Endodermal cell (in vitro differentiated cells): Measurements from ENCODE around the gene LMF1. TPM values are rescaled to one million over a fixed set of nuclear protein-coding genes. Genes with fewer than 3 reads are reported as not detected.

Experiments used
- DNase-seq: peaks from one replicate; pipeline ENCODE4 v3.0.0-alpha.2; 2017
- H3K27ac ChIP-seq: 2 replicates; pipeline ENCODE4 v1.5.1; 2013; ENCODE audit warnings: mild to moderate bottlenecking, low read depth, low read length, moderate library complexity
- H3K27me3 ChIP-seq: 2 replicates; pipeline ENCODE4 v1.6.1; 2013; ENCODE audit warnings: mild to moderate bottlenecking, low read length, moderate library complexity; ENCODE audit not compliant: insufficient read depth, control insufficient read depth, poor library complexity, severe bottlenecking
- H3K36me3 ChIP-seq: 2 replicates; pipeline ENCODE4 v1.7.0; 2013; ENCODE audit warnings: mild to moderate bottlenecking, low read length, moderate library complexity; ENCODE audit not compliant: control insufficient read depth, insufficient read depth
- H3K4me1 ChIP-seq: one replicate; pipeline ENCODE4 v1.7.0; 2013; ENCODE audit warnings: low read length; ENCODE audit not compliant: control insufficient read depth, insufficient read depth
- H3K4me3 ChIP-seq: 2 replicates; pipeline ENCODE4 v1.5.1; 2013; ENCODE audit warnings: mild to moderate bottlenecking, low read length, moderate library complexity
- H3K9ac ChIP-seq: 2 replicates; pipeline ENCODE4 v1.6.1; 2013; ENCODE audit warnings: mild to moderate bottlenecking, low read length, moderate library complexity; ENCODE audit not compliant: poor library complexity, severe bottlenecking; ENCODE audit errors: extremely low read depth
- H3K9me3 ChIP-seq: 2 replicates; pipeline ENCODE4 v1.6.1; 2013; ENCODE audit warnings: mild to moderate bottlenecking, low read length, moderate library complexity; ENCODE audit not compliant: control insufficient read depth
- H3K27ac Mint-ChIP-seq: 2 replicates; pipeline ENCODE4 v1.8.0; 2020; ENCODE audit warnings: mixed read lengths
- H3K27me3 Mint-ChIP-seq: 2 replicates; pipeline ENCODE4 v1.8.0; 2021; ENCODE audit warnings: mild to moderate bottlenecking, mixed read lengths; ENCODE audit not compliant: insufficient read depth
- H3K36me3 Mint-ChIP-seq: 2 replicates; pipeline ENCODE4 v1.8.0; 2020; ENCODE audit warnings: low read depth, mixed read lengths
- H3K4me1 Mint-ChIP-seq: 2 replicates; pipeline ENCODE4 v1.8.0; 2020; ENCODE audit warnings: mixed read lengths
- H3K4me3 Mint-ChIP-seq: 2 replicates; pipeline ENCODE4 v1.8.0; 2020; ENCODE audit warnings: mild to moderate bottlenecking, moderate library complexity, mixed read lengths
- H3K9me3 Mint-ChIP-seq: 2 replicates; pipeline ENCODE4 v1.8.0; 2020; ENCODE audit warnings: mild to moderate bottlenecking, mixed read lengths
- WGBS, 2 experiments: methylation state at CpG; one replicate each; pipeline versions ENCODE4 v1.1.5 to v1.1.7; 2013; ENCODE audit warnings: missing lambda C conversion rate in 2 of 2, mixed read lengths in 1 of 2; ENCODE audit not compliant: insufficient coverage in 1 of 2, insufficient read length in 1 of 2; 5-methylcytosine and 5-hydroxymethylcytosine counted together
- total RNA-seq, 2 donors: library from RNA; stranded (reverse); fragmentation: NEBNext Ultra II Directional in 1 of 2; extraction: Animal tissue kit (Norgen Biotek cat#: 25700) in 1 of 2; gene quantifications; 2 replicates in 1 of 2; 3 replicates in 1 of 2; pipeline ENCODE4 v1.2.1, GENCODE V29; 2021
- TF ChIP-seq, protein P1 (sequence below): fragments of 200-600 bp; sonication (generic); conservative IDR thresholded peaks from 2 replicates; pipeline ENCODE4 v1.5.0; 2021; ENCODE audit warnings: antibody characterized with exemption, mild to moderate bottlenecking

LMF1 gene
- total RNA-seq, 2 donors from 2014 or later = 13.7 to 15.1 TPM

DNA sequence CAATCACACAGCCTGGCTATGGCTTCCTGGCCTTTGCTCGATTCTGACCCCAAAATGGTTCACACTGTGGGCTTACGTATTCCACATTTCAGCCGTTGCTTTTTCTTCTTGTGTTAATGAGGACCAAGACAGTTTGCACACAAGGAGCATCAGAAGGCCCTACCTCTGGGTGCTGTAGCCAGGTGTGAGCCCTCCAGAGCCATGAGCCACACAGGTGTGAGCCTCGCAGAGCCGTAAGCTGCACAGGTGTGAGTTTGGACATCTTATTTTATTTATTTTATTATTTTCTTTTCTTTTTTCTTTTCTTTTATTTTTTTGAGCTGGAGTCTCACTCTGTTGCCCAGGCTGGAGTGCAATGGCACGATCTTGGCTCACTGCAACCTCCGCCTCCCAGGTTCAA, 70.6 kb downstream of the LMF1 start:
- peaks cover 3% of the 10 kb centered on the region for H3K9me3 Mint-ChIP-seq
- H3K4me3 ChIP-seq = no peak overlapping the region
- H3K27ac Mint-ChIP-seq = no peak overlapping the region
- WGBS, 2 experiments = 75 to 93% methylated on average over 3 to 5 of the region's 7 CpGs
- no peaks in the 10 kb centered on the region for H3K9me3 ChIP-seq
- no peak overlapping the region for H3K4me3 Mint-ChIP-seq
- H3K36me3 Mint-ChIP-seq = peaks cover 7% of the 10 kb centered on the region
- no peaks in the 10 kb centered on the region for H3K27me3 Mint-ChIP-seq
- DNase-seq = no peak
- H3K27me3 ChIP-seq = no peaks in the 10 kb centered on the region
- H3K36me3 ChIP-seq = no peaks in the 10 kb centered on the region
- H3K27ac ChIP-seq = no peak overlapping the region
- H3K4me1 Mint-ChIP-seq = no peaks in the 10 kb centered on the region
- no peak overlapping the region for H3K9ac ChIP-seq
- TF ChIP-seq, protein P1, sequence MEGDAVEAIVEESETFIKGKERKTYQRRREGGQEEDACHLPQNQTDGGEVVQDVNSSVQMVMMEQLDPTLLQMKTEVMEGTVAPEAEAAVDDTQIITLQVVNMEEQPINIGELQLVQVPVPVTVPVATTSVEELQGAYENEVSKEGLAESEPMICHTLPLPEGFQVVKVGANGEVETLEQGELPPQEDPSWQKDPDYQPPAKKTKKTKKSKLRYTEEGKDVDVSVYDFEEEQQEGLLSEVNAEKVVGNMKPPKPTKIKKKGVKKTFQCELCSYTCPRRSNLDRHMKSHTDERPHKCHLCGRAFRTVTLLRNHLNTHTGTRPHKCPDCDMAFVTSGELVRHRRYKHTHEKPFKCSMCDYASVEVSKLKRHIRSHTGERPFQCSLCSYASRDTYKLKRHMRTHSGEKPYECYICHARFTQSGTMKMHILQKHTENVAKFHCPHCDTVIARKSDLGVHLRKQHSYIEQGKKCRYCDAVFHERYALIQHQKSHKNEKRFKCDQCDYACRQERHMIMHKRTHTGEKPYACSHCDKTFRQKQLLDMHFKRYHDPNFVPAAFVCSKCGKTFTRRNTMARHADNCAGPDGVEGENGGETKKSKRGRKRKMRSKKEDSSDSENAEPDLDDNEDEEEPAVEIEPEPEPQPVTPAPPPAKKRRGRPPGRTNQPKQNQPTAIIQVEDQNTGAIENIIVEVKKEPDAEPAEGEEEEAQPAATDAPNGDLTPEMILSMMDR = no peak
- H3K4me1 ChIP-seq = no peaks in the 10 kb centered on the region

DNA sequence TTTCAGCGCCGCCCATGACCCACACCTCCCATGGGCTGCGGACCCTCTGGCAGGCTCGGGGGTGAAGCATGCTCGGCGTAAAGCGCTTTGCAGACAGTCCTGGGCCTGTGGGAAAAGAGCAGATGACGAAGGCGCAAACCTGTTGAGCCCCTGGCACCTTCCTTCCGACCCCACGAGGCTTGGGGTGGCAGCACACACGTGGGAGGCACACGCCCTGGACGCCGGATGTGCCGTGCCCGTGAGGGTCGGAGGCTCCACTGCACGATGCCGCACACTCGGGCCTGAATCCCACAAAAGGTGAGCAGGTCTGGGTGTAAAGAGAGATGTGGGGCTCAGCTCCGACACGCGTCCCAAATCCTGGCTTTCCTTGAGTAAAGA, 71.1 kb downstream of the LMF1 start:
- no peak overlapping the region for H3K27ac ChIP-seq
- WGBS, 2 experiments = 91 to 94% methylated on average over 23 to 24 of the region's 24 CpGs
- H3K9ac ChIP-seq = no peak overlapping the region
- no peaks in the 10 kb centered on the region for H3K27me3 Mint-ChIP-seq
- H3K4me1 ChIP-seq = no peaks in the 10 kb centered on the region
- H3K4me3 ChIP-seq = no peak overlapping the region
- H3K36me3 Mint-ChIP-seq = peaks cover 4% of the 10 kb centered on the region
- H3K9me3 ChIP-seq = no peaks in the 10 kb centered on the region
- no peaks in the 10 kb centered on the region for H3K4me1 Mint-ChIP-seq
- no peaks in the 10 kb centered on the region for H3K36me3 ChIP-seq
- no peaks in the 10 kb centered on the region for H3K27me3 ChIP-seq
- no peak for DNase-seq
- no peaks in the 10 kb centered on the region for H3K9me3 Mint-ChIP-seq
- H3K27ac Mint-ChIP-seq = no peak overlapping the region
- no peak overlapping the region for H3K4me3 Mint-ChIP-seq
- TF ChIP-seq, protein P1 = no peak

DNA sequence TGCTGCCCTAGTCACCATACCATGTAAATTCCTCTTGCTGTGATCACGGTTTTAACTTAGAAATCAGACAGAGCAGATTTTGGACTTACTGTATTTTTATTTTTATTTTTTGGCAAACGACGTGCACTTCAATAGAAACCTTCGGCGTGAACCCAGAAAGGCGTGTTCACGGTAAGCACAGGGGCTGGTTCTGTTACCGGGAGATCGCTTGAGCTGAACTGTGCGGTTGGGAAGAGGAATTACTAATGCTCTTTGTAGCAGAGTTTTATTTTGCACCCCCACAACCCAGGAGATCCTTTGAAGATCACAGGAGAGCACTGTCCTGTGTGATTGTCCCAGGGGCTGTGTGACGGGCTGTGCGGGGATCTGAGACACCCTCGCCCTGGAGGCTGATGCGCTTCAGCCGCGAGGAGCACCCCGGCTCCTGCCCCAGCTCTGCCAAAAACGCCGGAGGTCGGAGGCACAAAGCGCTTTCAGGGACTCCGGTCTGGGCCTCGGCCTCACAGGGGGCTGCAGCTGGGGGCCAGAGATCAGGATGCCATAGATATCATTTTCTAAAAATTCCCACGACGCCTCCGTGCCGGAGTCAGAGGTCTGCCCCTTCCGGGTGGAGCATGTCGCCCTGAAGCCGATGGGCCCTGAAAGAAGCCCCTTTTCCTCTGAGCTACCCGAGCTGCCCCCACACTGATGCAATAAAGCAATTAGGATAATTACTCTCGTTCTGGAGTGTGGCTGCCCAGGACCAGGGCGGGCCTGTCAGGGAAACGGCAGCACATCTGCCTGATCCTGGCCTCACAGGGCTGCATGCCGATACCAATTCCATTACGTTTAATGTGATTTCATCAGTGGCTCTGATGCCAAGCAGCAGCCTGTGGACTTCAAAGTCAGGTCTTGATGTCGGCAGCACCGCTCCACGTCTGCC, 71.8 kb downstream of the LMF1 start:
- Histone ChIP-seq H3K36me3 (no peaks in the 10 kb centered on the region), H3K27me3 (no peaks in the 10 kb centered on the region), H3K9ac (no peak overlapping the region), H3K4me1 (no peaks in the 10 kb centered on the region), H3K27ac (no peak overlapping the region), H3K4me3 (no peak overlapping the region), H3K9me3 (no peaks in the 10 kb centered on the region)
- DNase-seq = no peak
- Mint-ChIP-seq H3K27ac (peak overlapping the region; percentile 48), H3K4me1 (no peaks in the 10 kb centered on the region), H3K9me3 (no peaks in the 10 kb centered on the region), H3K4me3 (no peak overlapping the region), H3K27me3 (no peaks in the 10 kb centered on the region), H3K36me3 (peaks cover 4% of the 10 kb centered on the region)
- TF ChIP-seq, protein P1 = no peak
- WGBS, 2 experiments = 92 to 94% methylated on average over 37 to 39 of the region's 39 CpGs
